Measurements from ENCODE around the gene ZYG11A. TPM values are rescaled to one million over a fixed set of nuclear protein-coding genes. Genes with fewer than 3 reads are reported as not detected.

ZYG11A gene
- total and polyA plus RNA-seq, 8 donors, result 0.06 to 0.23 (median 0.18) TPM; not detected in 5

DNA sequence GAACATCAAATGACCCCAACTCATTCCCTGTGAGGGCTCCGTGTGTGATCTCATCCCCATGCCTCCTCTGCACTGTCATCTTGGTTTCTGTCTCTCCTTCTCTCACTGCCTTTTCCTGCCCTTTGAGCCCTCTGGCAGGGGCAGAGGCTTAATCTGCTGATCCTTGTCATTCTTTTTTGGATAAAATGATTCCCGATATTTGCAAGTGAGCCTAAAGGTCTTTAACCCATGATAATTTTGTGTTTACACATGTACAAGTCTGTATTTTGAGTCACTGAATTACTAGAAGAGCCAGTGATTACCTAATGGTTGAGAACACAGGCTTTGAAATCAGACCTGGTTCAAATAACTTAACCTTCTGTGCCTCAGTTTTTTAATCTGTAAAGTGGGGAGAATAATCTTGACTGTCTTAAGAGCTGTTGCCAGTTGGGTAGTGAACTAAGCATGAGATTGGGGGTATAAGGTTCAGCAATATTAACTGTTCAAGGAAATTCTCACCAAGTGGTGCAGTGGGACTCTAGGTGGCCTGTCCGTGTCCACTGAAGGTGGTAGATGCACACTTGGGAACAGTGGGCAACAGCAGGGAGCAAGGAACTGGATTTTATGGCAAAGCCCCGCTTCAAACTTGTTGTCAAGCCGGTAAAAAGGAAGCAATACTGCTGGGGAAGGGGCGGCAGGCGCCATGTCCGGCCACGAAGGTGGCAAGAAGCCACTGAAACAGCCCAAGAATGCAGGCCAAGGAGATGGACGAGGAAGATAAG, 77.3 kb downstream of the ZYG11A start:
- Histone ChIP-seq H3K9me3 (no peaks in the 10 kb centered on the region), H3K27me3 (peaks cover 0 to 7% (median 0%) of the 10 kb centered on the region in 3 donors), H3K36me3 (no peaks in the 10 kb centered on the region), H3K4me1 (peaks cover 0 to 55% (median 41%) of the 10 kb centered on the region in 4 donors), H3K4me3 (peak overlapping the region in 3 of 4 donors; percentile 62 to 79 (median 77)), H3K27ac (peak overlapping the region in 4 of 5 donors; percentile 41 to 92 (median 66))
- TF ChIP-seq, protein P1, sequence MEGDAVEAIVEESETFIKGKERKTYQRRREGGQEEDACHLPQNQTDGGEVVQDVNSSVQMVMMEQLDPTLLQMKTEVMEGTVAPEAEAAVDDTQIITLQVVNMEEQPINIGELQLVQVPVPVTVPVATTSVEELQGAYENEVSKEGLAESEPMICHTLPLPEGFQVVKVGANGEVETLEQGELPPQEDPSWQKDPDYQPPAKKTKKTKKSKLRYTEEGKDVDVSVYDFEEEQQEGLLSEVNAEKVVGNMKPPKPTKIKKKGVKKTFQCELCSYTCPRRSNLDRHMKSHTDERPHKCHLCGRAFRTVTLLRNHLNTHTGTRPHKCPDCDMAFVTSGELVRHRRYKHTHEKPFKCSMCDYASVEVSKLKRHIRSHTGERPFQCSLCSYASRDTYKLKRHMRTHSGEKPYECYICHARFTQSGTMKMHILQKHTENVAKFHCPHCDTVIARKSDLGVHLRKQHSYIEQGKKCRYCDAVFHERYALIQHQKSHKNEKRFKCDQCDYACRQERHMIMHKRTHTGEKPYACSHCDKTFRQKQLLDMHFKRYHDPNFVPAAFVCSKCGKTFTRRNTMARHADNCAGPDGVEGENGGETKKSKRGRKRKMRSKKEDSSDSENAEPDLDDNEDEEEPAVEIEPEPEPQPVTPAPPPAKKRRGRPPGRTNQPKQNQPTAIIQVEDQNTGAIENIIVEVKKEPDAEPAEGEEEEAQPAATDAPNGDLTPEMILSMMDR (IDR thresholded peaks at IDR 0.05), result no peak
- DNase-seq, result no peak
- intact Hi-C loops (cut with DNase I; ENCODE audit: low total_unique reads), result loop anchor here (10.0 kb wide), 1 partner anchor 265 kb away; no protein-coding TSS in a partner anchor
- WGBS, 5 donors, result 88 to 90% (median 90%) methylated on average over 10 of the region's 10 CpGs

DNA sequence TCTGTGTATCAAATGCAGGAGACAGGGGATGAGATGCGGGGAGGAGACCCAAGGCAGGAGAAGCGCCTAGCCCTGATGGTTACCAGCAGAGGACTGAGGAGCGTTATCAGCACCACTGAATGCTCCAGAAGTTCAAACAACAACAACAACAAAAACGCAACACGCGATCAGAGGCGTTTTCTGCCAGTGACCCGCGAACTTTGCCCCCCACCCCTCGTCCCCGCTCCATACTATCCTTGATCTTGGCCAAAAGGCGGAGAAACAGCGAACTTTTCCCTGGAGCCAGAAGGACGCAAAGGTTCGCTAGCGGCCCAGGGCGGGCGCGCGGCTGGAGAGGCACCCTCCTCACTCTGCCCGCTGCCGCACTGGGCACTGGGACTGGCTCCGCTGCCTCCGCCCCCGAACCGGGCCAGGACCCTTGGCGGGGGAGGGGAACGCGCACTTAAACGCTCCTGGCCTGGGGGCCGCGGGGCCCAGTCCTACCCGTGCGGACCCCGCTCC, 78.3 kb downstream of the ZYG11A start:
- intact Hi-C loops (cut with DNase I; ENCODE audit: low total_unique reads), result no loop called here
- Histone ChIP-seq H3K9me3 (no peaks in the 10 kb centered on the region), H3K36me3 (no peaks in the 10 kb centered on the region), H3K4me3 (peak overlapping the region; percentile 62 to 79 (median 78)), H3K27me3 (peaks cover 0 to 7% (median 0%) of the 10 kb centered on the region in 3 donors), H3K27ac (peak overlapping the region; percentile 78 to 92 (median 88)), H3K4me1 (peaks cover 4 to 55% (median 43%) of the 10 kb centered on the region in 4 donors)
- 11 to 27% (median 25%) methylated on average over 16 to 35 of the region's 35 CpGs for WGBS, 5 donors
- peak in 1 of 3 donors; percentile 33 for TF ChIP-seq POLR2AphosphoS5 (IDR thresholded peaks at IDR 0.05)
- TF ChIP-seq, protein P1 (IDR thresholded peaks at IDR 0.05), result no peak
- TF ChIP-seq POLR2A (IDR thresholded peaks at IDR 0.05), result no peak
- TF ChIP-seq EP300 (IDR thresholded peaks at IDR 0.05), result no peak
- peak; percentile 43 to 63 for DNase-seq

DNA sequence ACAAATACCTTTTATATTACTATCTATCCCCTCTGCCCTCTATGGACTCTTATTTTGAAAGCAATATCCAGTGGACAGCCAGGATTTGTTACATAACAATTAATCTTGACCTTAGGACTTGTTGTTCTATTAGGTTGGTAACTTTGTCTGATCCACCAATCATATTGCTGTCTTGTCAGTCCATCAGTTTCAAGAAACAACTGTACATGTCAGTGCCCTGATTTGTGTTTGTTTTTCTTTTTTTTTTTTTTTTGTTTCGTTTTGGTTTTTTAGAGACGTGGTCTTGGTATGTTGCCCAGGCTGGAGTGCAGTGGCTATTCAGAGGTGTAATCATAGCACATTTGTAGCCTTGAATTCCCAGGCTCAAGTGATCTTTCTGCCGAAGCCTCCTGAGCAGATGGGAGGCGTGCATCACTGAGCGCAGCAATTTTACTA, 83.0 kb downstream of the ZYG11A start:
- WGBS, 5 donors, result 31 to 46% (median 35%) methylated on average over 5 of the region's 5 CpGs
- Histone ChIP-seq H3K4me3 (peak overlapping the region in 2 of 4 donors; percentile 16 to 17), H3K27ac (peak overlapping the region in 2 of 5 donors; percentile 27 to 55), H3K36me3 (no peaks in the 10 kb centered on the region), H3K27me3 (peaks cover 0 to 7% (median 0%) of the 10 kb centered on the region in 3 donors), H3K4me1 (peaks cover 12 to 65% (median 43%) of the 10 kb centered on the region in 4 donors), H3K9me3 (no peaks in the 10 kb centered on the region)
- intact Hi-C loops (cut with DNase I; ENCODE audit: low total_unique reads), result no loop called here
- no peak for DNase-seq
- no peak for TF ChIP-seq EP300 (IDR thresholded peaks at IDR 0.05)
- no peak for TF ChIP-seq POLR2AphosphoS5 (IDR thresholded peaks at IDR 0.05)
- no peak for TF ChIP-seq POLR2A (IDR thresholded peaks at IDR 0.05)

DNA sequence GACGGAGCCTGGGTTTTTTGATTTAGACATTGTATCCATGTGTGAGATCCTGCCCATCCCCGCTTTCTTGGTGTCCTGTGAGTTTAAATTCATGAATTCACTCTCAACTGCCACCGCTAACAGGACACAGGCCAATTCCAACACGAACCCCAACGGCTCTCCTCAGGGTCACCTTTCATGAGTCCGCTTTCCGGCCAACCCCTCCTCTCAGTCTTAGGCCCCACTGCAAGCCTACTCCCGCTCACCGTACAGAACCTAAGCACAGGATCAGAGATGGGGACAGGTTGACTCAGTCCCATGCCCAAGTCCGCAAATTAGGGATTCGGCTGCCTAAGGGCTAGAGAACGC, 84.3 kb downstream of the ZYG11A start:
- Histone ChIP-seq H3K36me3 (no peaks in the 10 kb centered on the region), H3K9me3 (no peaks in the 10 kb centered on the region), H3K27ac (peak overlapping the region; percentile 20 to 85 (median 83)), H3K27me3 (no peaks in the 10 kb centered on the region), H3K4me3 (peak overlapping the region; percentile 57 to 85 (median 70)), H3K4me1 (peaks cover 12 to 64% (median 37%) of the 10 kb centered on the region in 4 donors)
- no peak for DNase-seq
- 10 to 17% (median 13%) methylated on average over 10 to 12 of the region's 12 CpGs for WGBS, 5 donors
- TF ChIP-seq, protein P1 (IDR thresholded peaks at IDR 0.05), result no peak
- TF ChIP-seq EP300 (IDR thresholded peaks at IDR 0.05), result no peak
- TF ChIP-seq POLR2A (IDR thresholded peaks at IDR 0.05), result no peak
- no peak for TF ChIP-seq POLR2AphosphoS5 (IDR thresholded peaks at IDR 0.05)
- intact Hi-C loops (cut with DNase I; ENCODE audit: low total_unique reads), result no loop called here
